ENCODE measurements around the gene OR6V1. TPM values are rescaled to one million over a fixed set of nuclear protein-coding genes. Genes with fewer than 3 reads are reported as not detected.
"Not testable (repeated sequence)": the region's sequence is repeated elsewhere in the genome, so short reads cannot be mapped to it uniquely, and the experiment has no call there.

The OR6V1 gene
- total RNA-seq, 1 donor from 2014 or later, result not detected

DNA sequence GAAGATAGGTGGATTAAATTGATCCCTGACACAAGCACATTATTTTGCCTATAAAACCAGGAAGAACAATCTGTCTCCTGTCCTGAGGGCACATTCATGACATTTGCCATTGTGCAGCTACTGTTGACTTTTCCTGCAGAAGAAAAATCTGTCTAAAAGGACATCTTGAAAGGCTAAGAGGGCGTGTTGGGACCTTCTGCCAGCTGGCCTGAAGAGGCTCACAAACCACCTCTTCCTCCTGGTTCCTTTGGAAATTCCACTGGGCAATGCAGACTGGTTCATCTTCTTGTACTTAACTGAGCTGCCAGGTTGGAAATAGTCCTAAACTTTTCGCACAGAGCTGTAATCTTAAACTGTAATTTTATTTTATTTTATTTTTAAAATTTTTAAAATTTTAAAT is 44.0 kb downstream of the OR6V1 start:
- intact Hi-C loops (cut with micrococcal nuclease), result no loop called here
- H3K4me1 Mint-ChIP-seq (ENCODE audit: low read depth), result no peaks in the 10 kb centered on the region
- H3K36me3 Mint-ChIP-seq (ENCODE audit: low read depth), result no peaks in the 10 kb centered on the region
- peaks cover 16% of the 10 kb centered on the region for H3K9me3 Mint-ChIP-seq
- H3K27ac Mint-ChIP-seq, result no peak overlapping the region
- DNase-seq (ENCODE audit: low spot score), result no peak
- no peak overlapping the region for H3K4me3 Mint-ChIP-seq (ENCODE audit: low read depth)
- no peaks in the 10 kb centered on the region for H3K27me3 Mint-ChIP-seq (ENCODE audit: low read depth)

DNA sequence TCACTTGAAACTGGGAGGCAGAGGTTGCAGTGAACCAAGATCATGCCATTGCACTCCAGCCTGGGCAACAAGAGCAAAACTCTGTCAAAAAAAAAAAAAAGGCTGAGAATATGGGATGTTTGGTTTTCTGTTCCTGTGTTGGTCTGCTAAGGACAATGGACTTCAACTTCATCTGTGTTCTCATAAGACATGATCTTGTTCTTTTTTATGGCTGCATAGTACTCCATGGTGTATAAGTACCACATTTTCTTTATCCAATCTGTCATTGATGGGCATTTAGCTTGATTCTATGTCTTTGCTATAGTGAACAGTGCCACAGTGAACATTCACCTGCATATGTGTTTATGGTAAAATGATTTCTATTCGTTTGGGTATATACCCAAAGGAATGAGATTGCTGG is 47.4 kb downstream of the OR6V1 start:
- intact Hi-C loops (cut with micrococcal nuclease); H3K36me3 Mint-ChIP-seq (ENCODE audit: low read depth); H3K4me3 Mint-ChIP-seq (ENCODE audit: low read depth); H3K4me1 Mint-ChIP-seq (ENCODE audit: low read depth); H3K27ac Mint-ChIP-seq; H3K27me3 Mint-ChIP-seq (ENCODE audit: low read depth); DNase-seq (ENCODE audit: low spot score): not testable (repeated sequence)
- H3K9me3 Mint-ChIP-seq, result peaks cover 16% of the 10 kb centered on the region

Other genes starting within 250 kb of the OR6V1 start
- gene EPHB6, start 197.3 kb upstream of the OR6V1 start, total RNA-seq, result 2.4 and 3.0 TPM in 2 replicates
- gene TRPV6, start 166.6 kb upstream of the OR6V1 start, total RNA-seq, result 0.07 TPM in 1 of 2 replicates, not detected in the other
- gene TRPV5, start 118.6 kb upstream of the OR6V1 start, total RNA-seq, result not detected in 2 replicates
- not detected in 2 replicates for gene LLCFC1, start 112.9 kb upstream of the OR6V1 start, total RNA-seq
- gene KEL, start 90.0 kb upstream of the OR6V1 start, total RNA-seq, result 0.78 and 0.96 TPM in 2 replicates
- 0.30 TPM in 1 of 2 replicates, not detected in the other for gene OR9A2, start 25.2 kb upstream of the OR6V1 start, total RNA-seq
- gene PIP, start 79.7 kb downstream of the OR6V1 start, total RNA-seq, result not detected in 2 replicates
- gene TAS2R39, start 131.1 kb downstream of the OR6V1 start, total RNA-seq, result not detected in 2 replicates
- gene TAS2R40, start 169.7 kb downstream of the OR6V1 start, total RNA-seq, result not detected in 2 replicates
- 166 and 168 TPM in 2 replicates for gene GSTK1, start 211.1 kb downstream of the OR6V1 start, total RNA-seq
- 0.75 and 1.1 TPM in 2 replicates for gene TMEM139, start 232.6 kb downstream of the OR6V1 start, total RNA-seq
- 116 and 122 TPM in 2 replicates for gene CASP2, start 236.0 kb downstream of the OR6V1 start, total RNA-seq

Measured in activated T-helper 2 cell treated with anti-CD3 and anti-CD28 coated beads, Interferon-gamma antibody, Interleukin-2, Interleukin-4, amounts not matched to agents 10 μg/mL and 5 μg/mL and 100 μg/mL, durations not matched to agents 14 hours and 24 hours and 36 hours (primary cell).